ENCODE results near the gene FNDC3B.

GRCh38 chr3:172176061-172176770 is 136.8 kb downstream of the FNDC3B start:
- TF ChIP-seq CTCF (IDR thresholded peaks at IDR 0.05) (no peak), POLR2A (IDR thresholded peaks at IDR 0.05) (no peak)

Measured in testis (tissue), 2 donors.